GM19324 (cell line): ENCODE results near the gene THOC5.
"Not testable (repeated sequence)": the region's sequence is repeated elsewhere in the genome, so short reads cannot be mapped to it uniquely, and the experiment has no call there.

Experiments
- ATAC-seq: cut with Tn5 transposase; IDR thresholded peaks from one replicate; pipeline ENCODE4 v1.9.1; 2021; ENCODE audit warnings: mild to moderate bottlenecking, moderate library complexity; ENCODE audit not compliant: unreplicated experiment, low FRiP score

Gene THOC5

GRCh38 chr22:29511126-29511862, 42.3 kb downstream of the THOC5 start:
- ATAC-seq = no peak

- no peak for ATAC-seq
Measured at GRCh38 chr22:29510542-29510941, 43.0 kb downstream of the THOC5 start.

DNA sequence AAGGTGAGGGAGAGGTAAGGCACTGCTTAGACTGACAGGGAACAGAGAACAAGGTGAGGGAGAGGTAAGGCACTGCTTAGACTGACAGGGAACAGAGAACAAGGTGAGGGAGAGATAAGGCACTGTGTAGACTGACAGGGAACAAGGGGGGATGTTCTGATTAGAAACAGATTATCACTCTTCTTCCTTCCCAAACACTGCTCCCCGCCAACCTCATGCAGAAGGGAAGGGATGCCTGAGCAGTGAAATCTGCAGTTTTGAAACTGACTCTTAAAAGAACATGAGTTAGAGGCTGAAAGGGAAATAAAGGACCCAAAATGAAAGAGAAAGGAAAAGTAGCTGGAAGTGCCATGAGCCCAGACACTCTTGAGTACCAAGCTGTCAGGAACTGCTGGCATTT, 43.7 kb downstream of the THOC5 start:
- ATAC-seq = no peak

DNA sequence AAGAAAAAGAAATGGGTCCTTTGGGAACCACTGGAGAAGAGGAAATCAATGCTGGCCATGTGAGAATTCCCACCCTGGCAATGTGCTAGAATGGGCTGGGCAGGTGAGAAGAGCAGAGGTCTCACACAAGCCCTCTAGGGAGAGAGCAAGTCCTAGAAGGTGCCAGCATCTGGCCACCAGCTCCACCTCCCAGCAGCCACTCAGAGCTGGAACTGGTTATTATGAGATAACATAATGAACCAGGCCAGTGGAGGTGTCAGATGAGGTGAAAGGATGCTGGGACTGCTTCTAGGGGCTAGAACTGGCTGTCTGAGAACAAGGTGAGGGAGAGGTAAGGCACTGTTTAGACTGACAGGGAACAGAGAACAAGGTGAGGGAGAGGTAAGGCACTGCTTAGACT, 44.3 kb downstream of the THOC5 start:
- no peak for ATAC-seq

- no peak for ATAC-seq
Measured at GRCh38 chr22:29503811-29504372, 49.7 kb downstream of the THOC5 start.

DNA sequence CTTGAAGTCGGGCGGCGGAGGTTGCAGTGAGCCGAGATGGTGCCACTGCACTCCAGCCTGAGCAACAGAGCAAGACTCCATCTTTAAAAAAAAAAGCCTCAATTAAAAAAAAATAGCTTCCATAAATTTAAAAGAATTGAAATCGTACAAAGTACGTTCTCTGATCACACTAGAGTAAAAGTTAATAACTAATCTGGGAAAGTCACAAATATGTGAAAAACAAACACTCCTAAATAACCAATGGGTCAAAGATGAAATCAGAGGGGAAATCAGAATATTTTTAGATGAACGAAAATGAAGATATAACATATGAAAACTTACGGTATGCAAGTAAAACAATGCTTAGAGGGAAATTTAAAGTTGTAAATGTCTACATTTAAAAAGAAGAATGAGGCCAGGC, 53.7 kb downstream of the THOC5 start:
- ATAC-seq = no peak

- no peak for ATAC-seq
Measured at GRCh38 chr22:29493636-29494035, 59.9 kb downstream of the THOC5 start.

DNA sequence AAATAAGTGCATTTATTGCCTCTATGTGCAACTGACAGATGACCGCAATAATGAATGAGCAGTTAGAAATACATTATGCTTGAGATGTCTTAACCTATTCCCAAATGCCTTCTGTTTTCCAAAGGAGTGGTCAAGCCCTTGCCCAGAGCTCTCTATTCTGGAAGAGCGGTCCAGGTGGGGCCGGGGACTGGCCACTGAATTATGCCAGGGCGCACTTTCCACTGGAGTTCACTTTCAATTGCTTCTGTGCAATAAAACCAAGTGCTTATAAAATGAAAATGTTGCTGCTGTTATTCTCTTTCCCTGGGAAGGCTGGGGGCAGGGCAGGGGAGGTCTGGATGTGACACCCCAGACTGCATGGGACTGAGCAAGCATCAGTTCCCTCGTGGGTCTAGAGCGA, 62.5 kb downstream of the THOC5 start:
- ATAC-seq = no peak

DNA sequence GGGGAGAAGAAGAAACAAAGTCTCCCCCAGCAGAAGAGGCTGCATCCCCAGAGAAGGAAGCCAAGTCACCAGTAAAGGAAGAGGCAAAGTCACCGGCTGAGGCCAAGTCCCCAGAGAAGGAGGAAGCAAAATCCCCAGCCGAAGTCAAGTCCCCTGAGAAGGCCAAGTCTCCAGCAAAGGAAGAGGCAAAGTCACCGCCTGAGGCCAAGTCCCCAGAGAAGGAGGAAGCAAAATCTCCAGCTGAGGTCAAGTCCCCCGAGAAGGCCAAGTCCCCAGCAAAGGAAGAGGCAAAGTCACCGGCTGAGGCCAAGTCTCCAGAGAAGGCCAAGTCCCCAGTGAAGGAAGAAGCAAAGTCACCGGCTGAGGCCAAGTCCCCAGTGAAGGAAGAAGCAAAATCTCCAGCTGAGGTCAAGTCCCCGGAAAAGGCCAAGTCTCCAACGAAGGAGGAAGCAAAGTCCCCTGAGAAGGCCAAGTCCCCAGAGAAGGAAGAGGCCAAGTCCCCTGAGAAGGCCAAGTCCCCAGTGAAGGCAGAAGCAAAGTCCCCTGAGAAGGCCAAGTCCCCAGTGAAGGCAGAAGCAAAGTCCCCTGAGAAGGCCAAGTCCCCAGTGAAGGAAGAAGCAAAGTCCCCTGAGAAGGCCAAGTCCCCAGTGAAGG, 64.3 kb downstream of the THOC5 start:
- ATAC-seq = not testable (repeated sequence)

DNA sequence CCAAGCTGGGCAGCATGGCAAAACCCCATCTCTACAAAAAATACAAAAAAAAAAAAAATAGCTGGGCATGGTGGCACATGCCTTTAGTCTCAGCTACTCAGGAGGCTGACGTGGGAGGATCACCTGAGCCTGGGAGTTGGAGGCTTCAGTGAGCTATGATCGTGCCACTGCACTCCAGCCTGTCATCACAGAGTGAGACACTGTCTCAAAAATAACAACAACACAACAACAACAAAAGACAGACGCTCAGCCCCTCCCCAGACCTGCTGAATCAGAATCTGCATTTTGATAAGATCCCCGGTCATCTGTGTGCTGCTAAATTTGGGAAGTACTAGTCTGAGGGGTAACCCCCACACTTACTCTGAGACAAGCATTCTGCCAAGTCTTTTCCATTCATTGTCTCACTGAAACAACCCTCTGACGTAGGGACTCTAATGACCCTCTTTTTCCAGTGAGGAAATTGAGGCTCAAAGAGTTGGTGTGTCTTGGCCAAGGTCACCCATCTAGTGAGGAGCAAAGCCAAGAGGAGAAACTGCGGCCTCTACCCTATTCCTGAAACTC, 66.1 kb downstream of the THOC5 start:
- ATAC-seq = no peak

DNA sequence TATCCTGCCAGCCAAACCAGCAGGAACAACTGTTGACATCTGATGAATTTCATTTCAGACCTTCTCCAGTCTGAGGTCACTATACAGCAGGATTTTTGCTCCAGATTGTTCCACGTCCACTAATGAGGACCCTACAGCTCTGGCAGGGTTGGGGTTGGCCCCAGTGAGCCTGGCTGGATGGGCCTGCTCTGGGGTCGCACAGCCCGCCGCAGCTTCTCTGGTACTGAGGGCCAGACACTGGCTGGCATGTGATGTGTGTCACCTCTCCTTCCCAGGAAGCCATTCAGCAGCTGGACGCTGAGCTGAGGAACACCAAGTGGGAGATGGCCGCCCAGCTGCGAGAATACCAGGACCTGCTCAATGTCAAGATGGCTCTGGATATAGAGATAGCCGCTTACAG, 68.1 kb downstream of the THOC5 start:
- no peak for ATAC-seq

- ATAC-seq = no peak
Measured at GRCh38 chr22:29484642-29485041, 68.9 kb downstream of the THOC5 start.

- ATAC-seq = no peak
Measured at GRCh38 chr22:29483254-29483653, 70.3 kb downstream of the THOC5 start.

- ATAC-seq = no peak
Measured at GRCh38 chr22:29482726-29483125, 70.8 kb downstream of the THOC5 start.

DNA sequence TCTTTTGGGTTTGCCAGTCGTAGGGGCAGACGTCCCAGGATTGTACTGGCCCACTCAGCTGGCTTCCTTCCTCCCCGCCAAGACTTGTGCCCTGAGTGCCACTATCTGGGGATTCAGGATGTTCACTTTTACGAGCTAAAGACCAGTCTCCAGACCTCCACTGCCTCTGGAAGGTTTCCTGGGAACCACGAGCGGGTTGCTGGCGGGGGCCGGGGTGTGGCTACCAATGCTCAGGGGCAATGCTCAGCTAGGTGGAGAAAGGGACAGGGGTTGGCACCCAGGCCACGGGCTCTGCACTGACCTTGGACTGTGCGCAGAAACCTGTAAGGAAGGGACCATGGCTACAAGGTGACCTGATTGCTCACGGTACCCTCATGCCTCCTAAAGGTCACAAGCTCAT, 71.3 kb downstream of the THOC5 start:
- ATAC-seq = no peak

GRCh38 chr22:29481265-29482000, 72.1 kb downstream of the THOC5 start:
- no peak for ATAC-seq

GRCh38 chr22:29480512-29481264, 72.9 kb downstream of the THOC5 start:
- ATAC-seq = no peak

GRCh38 chr22:29480262-29480511, 73.4 kb downstream of the THOC5 start:
- no peak for ATAC-seq

GRCh38 chr22:29479417-29480261, 73.9 kb downstream of the THOC5 start, which contains the start of gene NEFH:
TSS of gene NEFH (plus strand) at chr22:29480218. CDS start at chr22:29480263, 45 bp downstream.
- no peak for ATAC-seq
